Thoracic aorta (tissue), 2 donors: ENCODE results near the gene AQP10. TPM values are rescaled to one million over a fixed set of nuclear protein-coding genes. Genes with fewer than 3 reads are reported as not detected.
"Not testable (repeated sequence)": the region's sequence is repeated elsewhere in the genome, so short reads cannot be mapped to it uniquely, and the experiment has no call there.

Source experiments
- ATAC-seq: fragments of 150-250 bp; one replicate; pipeline ENCODE4 v1.8.0; 2017; ENCODE audit warnings: low read depth; ENCODE audit not compliant: insufficient number of reproducible peaks, low FRiP score
- DNase-seq: peaks from one replicate; pipeline ENCODE4 v3.0.0-alpha.2; 2020; ENCODE audit warnings: low spot score
- H3K27ac ChIP-seq, 2 donors: fragments of 200-600 bp; sonication (generic); 1 replicate in 1 of 2; 2 replicates in 1 of 2; pipeline ENCODE4 v1.5.1; 2016; ENCODE audit warnings: mild to moderate bottlenecking in 2 of 2, moderate library complexity in 2 of 2
- H3K27me3 ChIP-seq: fragments of 200-600 bp; sonication (generic); replicated peaks from 2 replicates; pipeline ENCODE4 v1.6.0; 2016; ENCODE audit warnings: mild to moderate bottlenecking; ENCODE audit not compliant: insufficient read depth
- H3K36me3 ChIP-seq: fragments of 200-600 bp; sonication (generic); one replicate; pipeline ENCODE4 v1.5.1; 2016
- H3K4me1 ChIP-seq, 2 donors: fragments of 200-600 bp; sonication (generic); 1 replicate in 1 of 2; 2 replicates in 1 of 2; pipeline versions ENCODE4 v1.5.1 to v1.6.0; 2016; ENCODE audit warnings: low read depth in 2 of 2, mild to moderate bottlenecking in 1 of 2; ENCODE audit not compliant: control insufficient read depth in 1 of 2
- H3K4me3 ChIP-seq: fragments of 200-600 bp; sonication (generic); 2 replicates; pipeline ENCODE4 v1.5.1; 2016; ENCODE audit warnings: mild to moderate bottlenecking
- H3K9me3 ChIP-seq: fragments of 200-600 bp; sonication (generic); 2 replicates; pipeline ENCODE4 v1.5.1; 2016
- total RNA-seq, 2 donors: library from RNA; depleted of rRNA; stranded (reverse); fragments of >200 nt; gene quantifications; one replicate each; pipeline versions ENCODE4 v1.1.0 to v1.2.3, GENCODE V29; 2016
- TF ChIP-seq, protein P1 (sequence below): fragments of 200-600 bp; sonication (generic); IDR thresholded peaks from one replicate; pipeline ENCODE4 v1.5.1; 2019; ENCODE audit warnings: antibody characterized with exemption

AQP10 gene
- total RNA-seq, 2 donors from 2014 or later = not detected

- Histone ChIP-seq H3K36me3 (no peaks in the 10 kb centered on the region), H3K27me3 (no peaks in the 10 kb centered on the region), H3K4me3 (no peak overlapping the region), H3K9me3 (no peaks in the 10 kb centered on the region), H3K27ac (no peak overlapping the region), H3K4me1 (no peaks in the 10 kb centered on the region)
- ATAC-seq (no peak), DNase-seq (no peak)
- TF ChIP-seq, protein P1, sequence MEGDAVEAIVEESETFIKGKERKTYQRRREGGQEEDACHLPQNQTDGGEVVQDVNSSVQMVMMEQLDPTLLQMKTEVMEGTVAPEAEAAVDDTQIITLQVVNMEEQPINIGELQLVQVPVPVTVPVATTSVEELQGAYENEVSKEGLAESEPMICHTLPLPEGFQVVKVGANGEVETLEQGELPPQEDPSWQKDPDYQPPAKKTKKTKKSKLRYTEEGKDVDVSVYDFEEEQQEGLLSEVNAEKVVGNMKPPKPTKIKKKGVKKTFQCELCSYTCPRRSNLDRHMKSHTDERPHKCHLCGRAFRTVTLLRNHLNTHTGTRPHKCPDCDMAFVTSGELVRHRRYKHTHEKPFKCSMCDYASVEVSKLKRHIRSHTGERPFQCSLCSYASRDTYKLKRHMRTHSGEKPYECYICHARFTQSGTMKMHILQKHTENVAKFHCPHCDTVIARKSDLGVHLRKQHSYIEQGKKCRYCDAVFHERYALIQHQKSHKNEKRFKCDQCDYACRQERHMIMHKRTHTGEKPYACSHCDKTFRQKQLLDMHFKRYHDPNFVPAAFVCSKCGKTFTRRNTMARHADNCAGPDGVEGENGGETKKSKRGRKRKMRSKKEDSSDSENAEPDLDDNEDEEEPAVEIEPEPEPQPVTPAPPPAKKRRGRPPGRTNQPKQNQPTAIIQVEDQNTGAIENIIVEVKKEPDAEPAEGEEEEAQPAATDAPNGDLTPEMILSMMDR = no peak
These were observed 14.7 kb upstream of the AQP10 start for GRCh38 chr1:154306151-154306550.

DNA sequence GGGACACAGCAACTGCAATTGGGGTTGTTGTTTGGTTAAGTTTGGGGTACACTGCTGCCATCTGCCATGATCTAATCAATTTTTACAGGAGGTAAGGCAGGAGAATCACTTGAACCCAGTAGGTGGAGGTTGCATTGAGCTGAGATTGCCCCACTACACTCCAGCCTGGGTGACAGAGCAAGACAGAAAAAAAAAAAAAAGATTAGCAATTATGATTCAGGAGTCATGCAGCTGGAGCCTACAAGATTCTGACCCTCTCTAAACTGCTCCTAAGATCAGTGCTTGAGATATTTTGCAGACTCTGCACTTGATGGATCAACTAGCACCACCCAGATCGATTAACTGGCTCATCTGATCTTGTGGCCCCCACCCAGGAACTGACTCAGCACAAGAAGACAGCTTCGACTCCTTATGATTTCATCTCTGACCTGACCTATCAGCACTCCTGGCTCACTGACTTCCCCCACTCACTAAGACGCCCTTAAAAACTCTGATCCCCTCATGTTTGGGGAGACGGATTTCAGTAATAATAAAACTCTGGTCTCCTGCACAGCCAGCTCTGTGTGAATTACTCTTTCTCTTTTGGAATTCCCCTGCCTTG is 13.1 kb upstream of the AQP10 start:
- not testable (repeated sequence) for DNase-seq, H3K9me3 ChIP-seq, H3K27me3 ChIP-seq, ATAC-seq, H3K4me1 ChIP-seq, H3K4me3 ChIP-seq, H3K36me3 ChIP-seq, H3K27ac ChIP-seq

- H3K4me1 ChIP-seq, DNase-seq, H3K4me3 ChIP-seq, H3K27me3 ChIP-seq, H3K27ac ChIP-seq, ATAC-seq, H3K9me3 ChIP-seq, H3K36me3 ChIP-seq: not testable (repeated sequence)
These were observed 11.8 kb upstream of the AQP10 start for GRCh38 chr1:154309136-154309535.

- H3K36me3 ChIP-seq = not testable (repeated sequence)
These were observed 8.4 kb upstream of the AQP10 start for GRCh38 chr1:154312229-154313065.

DNA sequence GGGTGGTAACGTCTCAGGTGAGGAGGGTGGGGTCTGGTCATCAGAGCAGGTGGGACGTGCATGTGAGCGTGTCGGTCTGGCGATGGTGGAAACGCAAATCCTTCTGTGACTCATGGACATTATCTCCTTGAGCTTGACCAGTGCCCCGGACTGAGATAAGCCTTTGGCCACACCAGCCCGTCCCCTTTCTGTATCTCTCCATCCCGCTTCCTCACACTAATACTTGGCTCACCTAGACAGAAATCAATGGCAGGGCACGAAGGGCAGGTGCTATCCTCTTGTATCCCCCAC is 7.9 kb upstream of the AQP10 start:
- DNase-seq (no peak), ATAC-seq (no peak)
- Histone ChIP-seq H3K4me3 (no peak overlapping the region), H3K36me3 (no peaks in the 10 kb centered on the region), H3K27me3 (no peaks in the 10 kb centered on the region), H3K4me1 (no peaks in the 10 kb centered on the region), H3K9me3 (no peaks in the 10 kb centered on the region), H3K27ac (no peak overlapping the region)
- TF ChIP-seq, protein P1 = no peak

More at GRCh38 chr1:154312229-154313065, 8.4 kb upstream of the AQP10 start:
- not testable (repeated sequence) for H3K27me3 ChIP-seq, H3K4me1 ChIP-seq, ATAC-seq, DNase-seq, H3K4me3 ChIP-seq, H3K27ac ChIP-seq, H3K9me3 ChIP-seq

DNA sequence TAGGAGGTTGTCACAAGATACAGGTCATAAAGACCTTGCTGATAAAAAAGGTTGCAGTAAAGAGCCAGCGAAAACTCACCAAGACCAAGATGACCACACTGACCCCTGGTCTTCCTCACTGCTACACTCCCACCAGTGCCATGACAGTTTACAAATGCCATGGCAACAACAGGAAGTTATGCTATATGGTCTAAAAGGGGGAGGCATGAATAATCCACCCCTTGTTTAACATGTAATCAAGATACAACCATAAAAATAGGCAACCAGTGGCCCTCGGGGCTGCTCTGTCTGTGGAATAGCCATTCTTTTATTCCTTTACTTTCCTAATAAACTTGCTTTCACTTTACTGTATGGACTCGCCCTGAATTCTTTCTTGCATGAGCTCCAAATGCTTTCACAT is 6.7 kb upstream of the AQP10 start:
- H3K27me3 ChIP-seq, H3K4me3 ChIP-seq, H3K9me3 ChIP-seq, DNase-seq, ATAC-seq, H3K4me1 ChIP-seq, H3K27ac ChIP-seq, H3K36me3 ChIP-seq: not testable (repeated sequence)

DNA sequence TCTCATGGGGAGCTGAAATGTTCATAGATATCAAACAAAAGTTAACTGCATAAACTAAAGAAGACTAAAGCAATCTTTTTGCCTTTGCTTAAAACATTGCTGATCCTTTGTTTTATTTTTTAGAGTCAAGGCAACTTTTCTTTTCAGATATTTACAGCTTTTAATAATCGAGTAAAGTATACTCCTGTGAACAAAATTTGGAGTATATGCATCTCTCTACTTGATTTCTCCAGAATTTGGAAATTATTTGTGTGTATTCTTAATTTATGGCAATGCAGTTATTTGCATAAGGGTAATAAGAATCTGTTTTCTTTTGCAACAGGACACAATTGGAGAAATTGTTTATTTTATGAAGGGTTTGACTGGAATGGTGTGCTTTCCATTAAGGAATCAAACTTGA is 4.2 kb upstream of the AQP10 start:
- TF ChIP-seq, protein P1 = no peak
- Histone ChIP-seq H3K4me1 (no peaks in the 10 kb centered on the region), H3K27me3 (no peaks in the 10 kb centered on the region), H3K36me3 (no peaks in the 10 kb centered on the region), H3K9me3 (no peaks in the 10 kb centered on the region), H3K4me3 (no peak overlapping the region), H3K27ac (no peak overlapping the region)
- ATAC-seq (no peak), DNase-seq (no peak)
